GM23248 (cell line): ENCODE results near the gene MANBA. TPM values are rescaled to one million over a fixed set of nuclear protein-coding genes. Genes with fewer than 3 reads are reported as not detected.
A peak's percentile ranks its signal among the peaks of the same experiment; 100 is the strongest.

Experiments
- DNase-seq: peaks from one replicate; pipeline ENCODE4 v3.0.0-alpha.2; 2015
- H2AFZ ChIP-seq: fragments of 200-600 bp; sonication (generic); 2 replicates; pipeline ENCODE4 v1.6.1; 2016; ENCODE audit warnings: antibody characterized with exemption
- H3F3A ChIP-seq: fragments of 200-600 bp; sonication (generic); 2 replicates; pipeline ENCODE4 v1.6.1; 2016; ENCODE audit warnings: mild to moderate bottlenecking, antibody characterized with exemption, mixed run types; ENCODE audit not compliant: insufficient read depth
- H3K27ac ChIP-seq: fragments of 200-600 bp; sonication (generic); 2 replicates; pipeline ENCODE4 v1.5.1; 2016; ENCODE audit warnings: mild to moderate bottlenecking
- H3K27me3 ChIP-seq: fragments of 200-600 bp; sonication (generic); replicated peaks from 2 replicates; pipeline ENCODE4 v1.6.1; 2016; ENCODE audit warnings: mild to moderate bottlenecking; ENCODE audit not compliant: insufficient read depth
- H3K36me3 ChIP-seq: fragments of 200-600 bp; sonication (generic); 2 replicates; pipeline ENCODE4 v1.6.1; 2016; ENCODE audit warnings: low read depth, mild to moderate bottlenecking
- H3K4me1 ChIP-seq: fragments of 200-600 bp; sonication (generic); 2 replicates; pipeline ENCODE4 v1.6.1; 2016; ENCODE audit warnings: mild to moderate bottlenecking; ENCODE audit not compliant: insufficient read depth
- H3K4me2 ChIP-seq: fragments of 200-600 bp; sonication (generic); one replicate; pipeline ENCODE4 v1.6.1; 2016; ENCODE audit warnings: mild to moderate bottlenecking; ENCODE audit not compliant: unreplicated experiment
- H3K4me3 ChIP-seq: fragments of 200-600 bp; sonication (generic); 2 replicates; pipeline ENCODE4 v1.5.1; 2016; ENCODE audit warnings: mild to moderate bottlenecking
- H3K79me2 ChIP-seq: fragments of 200-600 bp; sonication (generic); 2 replicates; pipeline ENCODE4 v1.6.1; 2016; ENCODE audit warnings: mild to moderate bottlenecking; ENCODE audit not compliant: insufficient read depth
- H3K9ac ChIP-seq: fragments of 200-600 bp; sonication (generic); 2 replicates; pipeline ENCODE4 v1.6.1; 2016; ENCODE audit warnings: mild to moderate bottlenecking
- H3K9me2 ChIP-seq: fragments of 200-600 bp; sonication (generic); 2 replicates; pipeline ENCODE4 v1.6.1; 2016; ENCODE audit warnings: mixed run types, mild to moderate bottlenecking, moderate library complexity; ENCODE audit not compliant: insufficient read depth
- H3K9me3 ChIP-seq: fragments of 200-600 bp; sonication (generic); one replicate; pipeline ENCODE4 v1.6.1; 2017; ENCODE audit warnings: low read depth
- H4K20me1 ChIP-seq: fragments of 200-600 bp; sonication (generic); 2 replicates; pipeline ENCODE4 v1.6.0; 2016; ENCODE audit not compliant: insufficient read depth
- EZH2 ChIP-seq: fragments of 200-600 bp; sonication (generic); IDR thresholded peaks from 2 replicates; pipeline ENCODE4 v1.6.1; 2018; ENCODE audit warnings: antibody characterized with exemption, mild to moderate bottlenecking; ENCODE audit not compliant: insufficient read depth, poor library complexity, severe bottlenecking
- EZH2phosphoT487 ChIP-seq: fragments of 200-600 bp; sonication (generic); IDR thresholded peaks from 2 replicates; pipeline ENCODE4 v1.6.1; 2018; ENCODE audit warnings: antibody characterized with exemption, moderate library complexity, mild to moderate bottlenecking, low read depth; ENCODE audit not compliant: insufficient read depth
- WGBS, 2 experiments: methylation state at CpG; one replicate each; pipeline ENCODE4 v1.1.6; 2015 to 2017; ENCODE audit warnings: low lambda C conversion rate in 2 of 2, low coverage in 1 of 2; ENCODE audit errors: missing lambda C conversion rate in 2 of 2; 5-methylcytosine and 5-hydroxymethylcytosine counted together
- in situ Hi-C: fragments of 300-500 bp; cut with MboI; formaldehyde crosslinking; loops from 2 replicates; pipeline ENCODE4 v1.15.0; 2020
- polyA plus RNA-seq: library from polyadenylated mRNA; unstranded; fragments of >200 nt; fragmentation: Nextera tagmentation; extraction: Ambion mirVana; gene quantifications from 2 replicates; pipeline ENCODE4 v1.2.1, GENCODE V29; 2016
- total RNA-seq: library from RNA; depleted of rRNA; stranded (reverse); fragments of >200 nt; shearing (Covaris generic); gene quantifications from 2 replicates; pipeline ENCODE4 v1.2.3, GENCODE V29; 2014

Gene MANBA
- total and polyA plus RNA-seq, 2 experiments from 2014 or later, result 16.6 to 20.5 TPM

GRCh38 chr4:102640669-102641068, 120.1 kb downstream of the MANBA start:
- Histone ChIP-seq H3K4me2 (peak overlapping the region; percentile 20), H3K4me3 (no peak overlapping the region), H3K27ac (no peak overlapping the region), H3K79me2 (no peaks in the 10 kb centered on the region), H3K27me3 (no peaks in the 10 kb centered on the region), H3K4me1 (peaks cover 35% of the 10 kb centered on the region), H3K36me3 (no peaks in the 10 kb centered on the region), H3K9me3 (no peaks in the 10 kb centered on the region), H2AFZ (no peak overlapping the region), H3K9me2 (no peaks in the 10 kb centered on the region), H3F3A (peaks cover 27% of the 10 kb centered on the region), H4K20me1 (no peaks in the 10 kb centered on the region), H3K9ac (no peak overlapping the region)
- WGBS, 2 experiments, result 72 to 74% methylated on average over 4 of the region's 4 CpGs
- no peak for TF ChIP-seq EZH2
- TF ChIP-seq EZH2phosphoT487, result no peak
- in situ Hi-C loops, result no loop called here
- DNase-seq, result peak; percentile 57

GRCh38 chr4:102639598-102639997, 121.2 kb downstream of the MANBA start:
- H3K4me2 ChIP-seq, result no peak overlapping the region
- no peak for DNase-seq
- TF ChIP-seq EZH2 (no peak), EZH2phosphoT487 (no peak)
- no peaks in the 10 kb centered on the region for H3K79me2 ChIP-seq
- H4K20me1 ChIP-seq, result no peaks in the 10 kb centered on the region
- in situ Hi-C loops, result no loop called here
- no peaks in the 10 kb centered on the region for H3K9me3 ChIP-seq
- H3K27me3 ChIP-seq, result no peaks in the 10 kb centered on the region
- no peak overlapping the region for H3K4me3 ChIP-seq
- H3K4me1 ChIP-seq, result peaks cover 35% of the 10 kb centered on the region
- H3K27ac ChIP-seq, result no peak overlapping the region
- WGBS, 2 experiments, result 87 to 92% methylated on average over 7 of the region's 7 CpGs
- peaks cover 27% of the 10 kb centered on the region for H3F3A ChIP-seq
- no peak overlapping the region for H3K9ac ChIP-seq
- H3K9me2 ChIP-seq, result no peaks in the 10 kb centered on the region
- H3K36me3 ChIP-seq, result no peaks in the 10 kb centered on the region
- H2AFZ ChIP-seq, result no peak overlapping the region

- no peak overlapping the region for H3K9ac ChIP-seq
- H4K20me1 ChIP-seq, result no peaks in the 10 kb centered on the region
- H3K9me3 ChIP-seq, result no peaks in the 10 kb centered on the region
- 30 to 42% methylated on average over 1 of the region's 1 CpG for WGBS, 2 experiments
- DNase-seq, result no peak
- no peaks in the 10 kb centered on the region for H3K27me3 ChIP-seq
- H3K36me3 ChIP-seq, result no peaks in the 10 kb centered on the region
- peaks cover 34% of the 10 kb centered on the region for H3K4me1 ChIP-seq
- in situ Hi-C loops, result no loop called here
- H2AFZ ChIP-seq, result no peak overlapping the region
- H3F3A ChIP-seq, result peaks cover 19% of the 10 kb centered on the region
- H3K4me2 ChIP-seq, result no peak overlapping the region
- no peak overlapping the region for H3K27ac ChIP-seq
- no peaks in the 10 kb centered on the region for H3K9me2 ChIP-seq
- no peaks in the 10 kb centered on the region for H3K79me2 ChIP-seq
- TF ChIP-seq EZH2 (no peak), EZH2phosphoT487 (no peak)
- H3K4me3 ChIP-seq, result no peak overlapping the region
Observed at GRCh38 chr4:102638621-102639020, 122.1 kb downstream of the MANBA start.

GRCh38 chr4:102637391-102637790, 123.4 kb downstream of the MANBA start:
- Histone ChIP-seq H3K79me2 (no peaks in the 10 kb centered on the region), H3K4me3 (no peak overlapping the region), H3K4me1 (peaks cover 22% of the 10 kb centered on the region), H3K36me3 (no peaks in the 10 kb centered on the region), H3K9me2 (no peaks in the 10 kb centered on the region), H3K9me3 (no peaks in the 10 kb centered on the region), H3K27ac (no peak overlapping the region), H3F3A (peaks cover 7% of the 10 kb centered on the region), H2AFZ (no peak overlapping the region), H3K9ac (no peak overlapping the region), H3K27me3 (no peaks in the 10 kb centered on the region), H3K4me2 (no peak overlapping the region), H4K20me1 (no peaks in the 10 kb centered on the region)
- no peak for DNase-seq
- in situ Hi-C loops, result no loop called here
- TF ChIP-seq EZH2phosphoT487 (no peak), EZH2 (no peak)
- 70 to 72% methylated on average over 3 of the region's 3 CpGs for WGBS, 2 experiments

- TF ChIP-seq EZH2 (no peak), EZH2phosphoT487 (no peak)
- in situ Hi-C loops, result no loop called here
- no peak for DNase-seq
- Histone ChIP-seq H3F3A (peaks cover 8% of the 10 kb centered on the region; the same call in 1 of the 2 replicates), H3K9me3 (no peaks in the 10 kb centered on the region), H3K27ac (no peak overlapping the region), H3K9me2 (no peaks in the 10 kb centered on the region), H4K20me1 (no peaks in the 10 kb centered on the region), H3K36me3 (no peaks in the 10 kb centered on the region), H3K4me3 (no peak overlapping the region), H3K79me2 (no peaks in the 10 kb centered on the region), H3K4me2 (no peak overlapping the region), H3K4me1 (peaks cover 3% of the 10 kb centered on the region), H3K9ac (no peak overlapping the region), H2AFZ (no peak overlapping the region), H3K27me3 (no peaks in the 10 kb centered on the region)
- WGBS, 2 experiments, result 88 to 89% methylated on average over 6 of the region's 6 CpGs
Observed at GRCh38 chr4:102633100-102633499, 127.7 kb downstream of the MANBA start.
